Left forelimb (tissue), 1 donor: Measurements from ENCODE around the gene NDUFS8.

Source experiments
- DNase-seq: peaks from one replicate; pipeline ENCODE4 v3.0.0-alpha.2; 2018; ENCODE audit warnings: low spot score

NDUFS8 gene

GRCh38 chr11:68077617-68078582, 47.4 kb downstream of the NDUFS8 start:
- DNase-seq = no peak

DNA sequence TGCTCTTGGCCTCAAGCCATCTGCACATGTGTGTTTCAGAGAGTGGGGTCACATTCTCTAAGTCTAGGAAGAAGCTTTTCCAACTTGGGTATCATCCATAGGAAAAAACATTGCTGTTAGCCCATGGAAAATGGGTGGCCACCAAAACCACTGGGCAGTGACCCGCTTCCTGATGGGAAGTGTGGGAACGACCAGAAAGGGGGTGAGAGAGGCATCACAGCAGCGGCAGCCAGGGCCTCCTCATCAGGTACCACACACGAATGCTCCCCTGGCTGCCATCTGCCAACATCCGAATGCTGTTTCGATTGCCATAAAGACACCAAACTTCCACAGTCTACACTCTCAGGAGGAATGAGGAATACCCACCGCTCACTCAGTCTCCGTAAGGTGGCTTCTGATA, 50.4 kb downstream of the NDUFS8 start:
- DNase-seq = peak; percentile 62

- peak; percentile 9 for DNase-seq
These were observed 51.2 kb downstream of the NDUFS8 start for GRCh38 chr11:68081691-68082090.

- no peak for DNase-seq
These were observed 52.0 kb downstream of the NDUFS8 start for GRCh38 chr11:68082481-68082880.

GRCh38 chr11:68083517-68083916, 53.0 kb downstream of the NDUFS8 start:
- DNase-seq = no peak
